HepG2 (cell line): ENCODE measurements around the gene SPDYE16.
A peak's percentile ranks its signal among the peaks of the same experiment; 100 is the strongest.
"Not testable (repeated sequence)": the region's sequence is repeated elsewhere in the genome, so short reads cannot be mapped to it uniquely, and the experiment has no call there.

Experiments used
- CBX2 ChIP-seq, 2 experiments: fragments of 200-600 bp in 1 of 2; sonication (generic); formaldehyde crosslinking in 1 of 2; IDR thresholded peaks; 2 replicates each; pipeline versions ENCODE4 v1.7.0 to v1.8.1; 2018 to 2022; ENCODE audit warnings: low read depth in 2 of 2, low read length in 1 of 2, mild to moderate bottlenecking in 1 of 2, missing genetic modification reagents in 1 of 2
- HMG20A ChIP-seq: IDR thresholded peaks from 2 replicates; pipeline ENCODE4 v1.6.1; 2016; ENCODE audit warnings: borderline replicate concordance
- KMT2B ChIP-seq: IDR thresholded peaks from 2 replicates; pipeline ENCODE4 v1.6.1; 2016; ENCODE audit warnings: missing genetic modification reagents, missing compliant biosample characterization
- NBN ChIP-seq: fragments of 450-650 bp; conservative IDR thresholded peaks from 2 replicates; pipeline ENCODE4 v1.6.1; 2017
- NONO ChIP-seq, 2 experiments: fragments of 450-650 bp in 1 of 2; sonication (generic) in 1 of 2; formaldehyde crosslinking in 1 of 2; IDR thresholded peaks in 1 of 2; conservative IDR thresholded peaks in 1 of 2; 2 replicates each; pipeline versions ENCODE4 v1.6.1 to v1.8.0; 2017 to 2022; ENCODE audit warnings: mild to moderate bottlenecking in 1 of 2, missing genetic modification reagents in 1 of 2, moderate library complexity in 1 of 2
- NR3C1 ChIP-seq: sonication (generic); formaldehyde crosslinking; IDR thresholded peaks from 2 replicates; pipeline ENCODE4 v1.4.0; 2020; ENCODE audit warnings: missing genetic modification reagents
- PAWR ChIP-seq: sonication (generic); formaldehyde crosslinking; IDR thresholded peaks from 2 replicates; pipeline ENCODE4 v1.4.0; 2020; ENCODE audit warnings: missing genetic modification reagents, mild to moderate bottlenecking, borderline replicate concordance
- SMAD9 ChIP-seq: sonication (generic); formaldehyde crosslinking; IDR thresholded peaks from 2 replicates; pipeline ENCODE4 v1.5.1; 2020; ENCODE audit warnings: mild to moderate bottlenecking, missing genetic modification reagents
- TF ChIP-seq, protein P1 (sequence below): sonication (generic); formaldehyde crosslinking; IDR thresholded peaks from 2 replicates; pipeline ENCODE4 v1.4.0; 2020; ENCODE audit warnings: mild to moderate bottlenecking, missing genetic modification reagents
- TF ChIP-seq, protein P2 (sequence below): sonication (generic); formaldehyde crosslinking; IDR thresholded peaks from 2 replicates; pipeline ENCODE4 v1.4.0; 2020; ENCODE audit warnings: missing genetic modification reagents
- TF ChIP-seq, protein P3 (sequence below), 2 experiments: fragments of 450-650 bp in 1 of 2; sonication (generic) in 1 of 2; formaldehyde crosslinking in 1 of 2; IDR thresholded peaks; 2 replicates each; pipeline versions ENCODE4 v1.6.1 to v1.8.0; 2016 to 2022; ENCODE audit warnings: antibody characterized with exemption in 1 of 2, mild to moderate bottlenecking in 1 of 2, missing genetic modification reagents in 1 of 2
- TF ChIP-seq, protein P4 (sequence below): sonication (generic); formaldehyde crosslinking; IDR thresholded peaks from 2 replicates; pipeline ENCODE4 v1.4.0; 2020; ENCODE audit warnings: missing genetic modification reagents
- TF ChIP-seq, protein P5 (sequence below): sonication (generic); formaldehyde crosslinking; IDR thresholded peaks from 2 replicates; pipeline ENCODE4 v1.5.0; 2020; ENCODE audit warnings: mild to moderate bottlenecking, missing genetic modification reagents, moderate library complexity

DNA sequence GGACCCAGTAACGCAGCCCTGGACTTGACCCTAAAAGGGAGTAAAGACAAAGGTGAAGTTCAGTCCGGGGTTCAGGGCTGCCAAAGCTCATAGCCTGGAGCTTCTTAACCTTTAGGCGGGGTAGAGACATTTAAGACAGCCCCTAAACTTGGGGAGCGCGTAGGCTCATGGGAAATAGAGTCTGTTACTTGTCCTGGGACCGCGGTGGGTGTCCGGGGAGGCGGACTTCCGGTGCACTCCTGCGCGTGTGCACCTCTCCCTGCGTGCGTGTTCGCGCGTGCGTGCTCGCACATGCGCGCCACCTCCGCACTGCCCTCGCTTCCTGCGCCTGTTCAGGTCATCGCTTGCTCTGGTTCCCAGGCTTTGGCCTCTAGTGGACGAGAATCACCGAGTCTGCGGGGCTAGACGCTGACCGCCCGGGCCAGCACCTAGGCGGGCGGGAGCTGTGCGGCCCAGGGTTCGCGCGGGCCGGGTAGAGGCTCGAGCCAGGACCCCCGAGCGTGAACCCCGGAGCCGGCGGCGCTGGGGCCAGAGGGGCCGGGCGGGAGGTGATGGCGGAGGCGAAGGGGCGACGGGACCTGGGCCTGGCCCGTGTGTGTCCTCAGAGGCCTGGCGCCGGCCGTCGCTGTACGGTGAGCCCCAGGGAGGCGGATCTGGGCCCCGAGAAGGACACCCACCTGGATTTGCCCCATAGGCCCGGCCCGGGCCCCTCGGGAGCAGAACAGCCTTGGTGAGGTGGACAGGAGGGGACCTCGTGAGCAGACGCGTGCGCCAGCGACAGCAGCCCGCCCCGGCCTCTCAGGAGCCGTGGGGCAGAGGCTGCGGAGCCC is 6.1 kb upstream of the SPDYE16 start:
- TF ChIP-seq, protein P1, sequence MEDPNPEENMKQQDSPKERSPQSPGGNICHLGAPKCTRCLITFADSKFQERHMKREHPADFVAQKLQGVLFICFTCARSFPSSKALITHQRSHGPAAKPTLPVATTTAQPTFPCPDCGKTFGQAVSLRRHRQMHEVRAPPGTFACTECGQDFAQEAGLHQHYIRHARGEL (CRISPR knock-in tag) = not testable (repeated sequence)
- TF ChIP-seq, protein P2, sequence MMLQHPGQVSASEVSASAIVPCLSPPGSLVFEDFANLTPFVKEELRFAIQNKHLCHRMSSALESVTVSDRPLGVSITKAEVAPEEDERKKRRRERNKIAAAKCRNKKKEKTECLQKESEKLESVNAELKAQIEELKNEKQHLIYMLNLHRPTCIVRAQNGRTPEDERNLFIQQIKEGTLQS (CRISPR knock-in tag) = not testable (repeated sequence)
- TF ChIP-seq, protein P3, sequence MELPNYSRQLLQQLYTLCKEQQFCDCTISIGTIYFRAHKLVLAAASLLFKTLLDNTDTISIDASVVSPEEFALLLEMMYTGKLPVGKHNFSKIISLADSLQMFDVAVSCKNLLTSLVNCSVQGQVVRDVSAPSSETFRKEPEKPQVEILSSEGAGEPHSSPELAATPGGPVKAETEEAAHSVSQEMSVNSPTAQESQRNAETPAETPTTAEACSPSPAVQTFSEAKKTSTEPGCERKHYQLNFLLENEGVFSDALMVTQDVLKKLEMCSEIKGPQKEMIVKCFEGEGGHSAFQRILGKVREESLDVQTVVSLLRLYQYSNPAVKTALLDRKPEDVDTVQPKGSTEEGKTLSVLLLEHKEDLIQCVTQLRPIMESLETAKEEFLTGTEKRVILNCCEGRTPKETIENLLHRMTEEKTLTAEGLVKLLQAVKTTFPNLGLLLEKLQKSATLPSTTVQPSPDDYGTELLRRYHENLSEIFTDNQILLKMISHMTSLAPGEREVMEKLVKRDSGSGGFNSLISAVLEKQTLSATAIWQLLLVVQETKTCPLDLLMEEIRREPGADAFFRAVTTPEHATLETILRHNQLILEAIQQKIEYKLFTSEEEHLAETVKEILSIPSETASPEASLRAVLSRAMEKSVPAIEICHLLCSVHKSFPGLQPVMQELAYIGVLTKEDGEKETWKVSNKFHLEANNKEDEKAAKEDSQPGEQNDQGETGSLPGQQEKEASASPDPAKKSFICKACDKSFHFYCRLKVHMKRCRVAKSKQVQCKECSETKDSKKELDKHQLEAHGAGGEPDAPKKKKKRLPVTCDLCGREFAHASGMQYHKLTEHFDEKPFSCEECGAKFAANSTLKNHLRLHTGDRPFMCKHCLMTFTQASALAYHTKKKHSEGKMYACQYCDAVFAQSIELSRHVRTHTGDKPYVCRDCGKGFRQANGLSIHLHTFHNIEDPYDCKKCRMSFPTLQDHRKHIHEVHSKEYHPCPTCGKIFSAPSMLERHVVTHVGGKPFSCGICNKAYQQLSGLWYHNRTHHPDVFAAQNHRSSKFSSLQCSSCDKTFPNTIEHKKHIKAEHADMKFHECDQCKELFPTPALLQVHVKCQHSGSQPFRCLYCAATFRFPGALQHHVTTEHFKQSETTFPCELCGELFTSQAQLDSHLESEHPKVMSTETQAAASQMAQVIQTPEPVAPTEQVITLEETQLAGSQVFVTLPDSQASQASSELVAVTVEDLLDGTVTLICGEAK (IDR thresholded peaks at IDR 0.05) = not testable (repeated sequence)
- TF ChIP-seq, protein P3 (CRISPR knock-in tag; IDR thresholded peaks at IDR 0.05) = not testable (repeated sequence)
- TF ChIP-seq CBX2 (IDR thresholded peaks at IDR 0.05; ENCODE audit: low read depth, low read length); CBX2 (CRISPR knock-in tag; IDR thresholded peaks at IDR 0.05; ENCODE audit: low read depth); NBN; NR3C1 (CRISPR knock-in tag); NONO (IDR thresholded peaks at IDR 0.05); SMAD9 (CRISPR knock-in tag); HMG20A (CRISPR knock-in tag): not testable (repeated sequence)
- 0 out of 2 replicates have a peak, but pooled peaks have one; percentile 48 for TF ChIP-seq PAWR (CRISPR knock-in tag)
- TF ChIP-seq KMT2B (CRISPR knock-in tag) = peak; percentile 73
- peak; percentile 58; the same call in 1 of the 2 replicates for TF ChIP-seq NONO (CRISPR knock-in tag; conservative IDR thresholded peaks at IDR 0.05)
- TF ChIP-seq, protein P4, sequence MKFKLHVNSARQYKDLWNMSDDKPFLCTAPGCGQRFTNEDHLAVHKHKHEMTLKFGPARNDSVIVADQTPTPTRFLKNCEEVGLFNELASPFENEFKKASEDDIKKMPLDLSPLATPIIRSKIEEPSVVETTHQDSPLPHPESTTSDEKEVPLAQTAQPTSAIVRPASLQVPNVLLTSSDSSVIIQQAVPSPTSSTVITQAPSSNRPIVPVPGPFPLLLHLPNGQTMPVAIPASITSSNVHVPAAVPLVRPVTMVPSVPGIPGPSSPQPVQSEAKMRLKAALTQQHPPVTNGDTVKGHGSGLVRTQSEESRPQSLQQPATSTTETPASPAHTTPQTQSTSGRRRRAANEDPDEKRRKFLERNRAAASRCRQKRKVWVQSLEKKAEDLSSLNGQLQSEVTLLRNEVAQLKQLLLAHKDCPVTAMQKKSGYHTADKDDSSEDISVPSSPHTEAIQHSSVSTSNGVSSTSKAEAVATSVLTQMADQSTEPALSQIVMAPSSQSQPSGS (CRISPR knock-in tag) = not testable (repeated sequence)
- TF ChIP-seq, protein P5, sequence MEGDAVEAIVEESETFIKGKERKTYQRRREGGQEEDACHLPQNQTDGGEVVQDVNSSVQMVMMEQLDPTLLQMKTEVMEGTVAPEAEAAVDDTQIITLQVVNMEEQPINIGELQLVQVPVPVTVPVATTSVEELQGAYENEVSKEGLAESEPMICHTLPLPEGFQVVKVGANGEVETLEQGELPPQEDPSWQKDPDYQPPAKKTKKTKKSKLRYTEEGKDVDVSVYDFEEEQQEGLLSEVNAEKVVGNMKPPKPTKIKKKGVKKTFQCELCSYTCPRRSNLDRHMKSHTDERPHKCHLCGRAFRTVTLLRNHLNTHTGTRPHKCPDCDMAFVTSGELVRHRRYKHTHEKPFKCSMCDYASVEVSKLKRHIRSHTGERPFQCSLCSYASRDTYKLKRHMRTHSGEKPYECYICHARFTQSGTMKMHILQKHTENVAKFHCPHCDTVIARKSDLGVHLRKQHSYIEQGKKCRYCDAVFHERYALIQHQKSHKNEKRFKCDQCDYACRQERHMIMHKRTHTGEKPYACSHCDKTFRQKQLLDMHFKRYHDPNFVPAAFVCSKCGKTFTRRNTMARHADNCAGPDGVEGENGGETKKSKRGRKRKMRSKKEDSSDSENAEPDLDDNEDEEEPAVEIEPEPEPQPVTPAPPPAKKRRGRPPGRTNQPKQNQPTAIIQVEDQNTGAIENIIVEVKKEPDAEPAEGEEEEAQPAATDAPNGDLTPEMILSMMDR = peak; percentile 8; the same call in 1 of the 2 replicates
